Astrocyte of the cerebellum (primary cell): Measurements from ENCODE around the gene ASB8.
A peak's percentile ranks its signal among the peaks of the same experiment; 100 is the strongest.

Source experiments
- DNase-seq: peaks from one replicate; pipeline ENCODE4 v3.0.0-alpha.2; 2011; ENCODE audit warnings: low read depth
- H3K4me3 ChIP-seq: 2 replicates; pipeline ENCODE4 v1.5.1; 2011; ENCODE audit warnings: mild to moderate bottlenecking, low read depth, low read length, moderate library complexity
- in situ Hi-C: cut with HindIII; loops from 2 replicates; pipeline ENCODE4 v1.10.0; 2017; ENCODE audit warnings: low sequenced_read_pairs
- TF ChIP-seq, protein P1 (sequence below): IDR thresholded peaks from 2 replicates; pipeline ENCODE4 v1.5.1; 2012; ENCODE audit warnings: low read length, low read depth, moderate library complexity, mild to moderate bottlenecking; ENCODE audit errors: missing control alignments

Gene ASB8

DNA sequence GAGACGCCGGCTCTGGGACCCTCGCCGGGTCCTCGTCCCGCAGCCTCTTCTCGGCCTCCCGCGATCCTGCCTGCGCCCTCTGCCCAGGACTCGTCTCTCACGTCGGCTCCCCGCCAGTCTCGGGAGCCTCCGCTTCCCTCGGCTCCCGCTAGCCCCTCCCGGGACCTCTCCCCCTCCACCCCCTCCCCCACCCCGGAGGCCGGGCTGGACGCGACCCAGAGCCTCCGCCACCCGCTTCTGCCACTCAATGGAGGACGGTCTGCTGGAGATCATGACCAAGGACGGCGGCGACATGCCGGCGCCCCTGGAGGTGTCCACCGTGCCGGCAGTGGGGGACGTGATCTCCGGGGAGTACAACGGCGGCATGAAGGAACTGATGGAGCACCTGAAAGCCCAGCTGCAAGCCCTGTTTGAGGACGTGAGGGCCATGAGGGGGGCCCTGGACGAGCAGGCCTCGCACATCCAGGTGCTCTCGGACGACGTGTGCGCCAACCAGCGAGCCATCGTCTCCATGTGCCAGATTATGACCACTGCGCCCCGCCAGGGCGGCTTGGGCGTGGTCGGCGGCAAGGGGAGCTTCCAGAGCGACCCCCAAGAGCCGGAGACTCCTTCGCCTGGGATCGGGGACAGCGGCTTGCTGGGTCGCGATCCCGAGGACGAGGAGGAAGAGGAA lies 26.7 kb upstream of the ASB8 start:
- no peak for DNase-seq
- in situ Hi-C loops: no loop called here
- TF ChIP-seq, protein P1, sequence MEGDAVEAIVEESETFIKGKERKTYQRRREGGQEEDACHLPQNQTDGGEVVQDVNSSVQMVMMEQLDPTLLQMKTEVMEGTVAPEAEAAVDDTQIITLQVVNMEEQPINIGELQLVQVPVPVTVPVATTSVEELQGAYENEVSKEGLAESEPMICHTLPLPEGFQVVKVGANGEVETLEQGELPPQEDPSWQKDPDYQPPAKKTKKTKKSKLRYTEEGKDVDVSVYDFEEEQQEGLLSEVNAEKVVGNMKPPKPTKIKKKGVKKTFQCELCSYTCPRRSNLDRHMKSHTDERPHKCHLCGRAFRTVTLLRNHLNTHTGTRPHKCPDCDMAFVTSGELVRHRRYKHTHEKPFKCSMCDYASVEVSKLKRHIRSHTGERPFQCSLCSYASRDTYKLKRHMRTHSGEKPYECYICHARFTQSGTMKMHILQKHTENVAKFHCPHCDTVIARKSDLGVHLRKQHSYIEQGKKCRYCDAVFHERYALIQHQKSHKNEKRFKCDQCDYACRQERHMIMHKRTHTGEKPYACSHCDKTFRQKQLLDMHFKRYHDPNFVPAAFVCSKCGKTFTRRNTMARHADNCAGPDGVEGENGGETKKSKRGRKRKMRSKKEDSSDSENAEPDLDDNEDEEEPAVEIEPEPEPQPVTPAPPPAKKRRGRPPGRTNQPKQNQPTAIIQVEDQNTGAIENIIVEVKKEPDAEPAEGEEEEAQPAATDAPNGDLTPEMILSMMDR: no peak
- peak overlapping the region; percentile 69 for H3K4me3 ChIP-seq

DNA sequence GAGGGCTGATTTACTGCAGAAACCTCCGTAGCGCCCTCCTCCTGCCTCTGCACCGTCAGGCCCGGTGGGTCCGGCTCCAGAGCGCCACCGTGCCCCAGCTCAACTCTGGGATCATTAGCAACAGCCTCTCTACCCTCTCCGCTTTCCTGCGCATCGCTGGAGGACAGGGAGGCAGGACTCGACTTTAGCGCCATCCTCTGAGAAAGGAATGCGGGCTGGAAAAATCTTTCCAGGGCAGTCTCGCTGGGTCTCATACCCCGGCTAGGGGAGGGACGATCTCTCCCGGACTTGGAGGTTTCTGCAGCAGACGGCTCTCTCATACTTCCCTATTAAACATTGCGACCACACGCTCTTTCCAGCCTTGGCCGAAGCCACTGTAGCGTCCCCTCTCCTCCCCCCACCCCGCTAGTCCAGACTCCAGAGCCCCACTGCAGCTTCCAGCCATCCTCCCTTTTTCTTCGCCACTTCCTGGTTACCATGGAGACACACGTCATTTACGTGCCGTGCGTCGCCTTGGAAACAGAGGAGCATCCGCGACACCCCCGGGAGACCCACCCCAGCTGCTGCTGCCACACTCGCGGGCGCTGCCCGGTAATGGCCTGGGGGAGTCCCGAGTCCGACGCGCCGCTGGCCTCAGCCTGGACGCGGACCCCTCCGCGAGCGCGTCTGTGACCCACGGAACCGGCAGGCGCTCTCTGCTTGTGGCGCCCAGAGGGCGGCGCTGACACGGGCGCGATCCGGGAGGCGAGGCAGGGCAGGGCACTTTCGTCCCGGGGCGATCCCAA lies 26.0 kb upstream of the ASB8 start, which contains the start of gene CCDC184:
CCDC184 (plus strand) TSS at position 554 of the 785 bp plus-strand sequence. CDS start 479 bp downstream, outside the sequence.
- peak within 1 kb of the TSS; percentile 69 for H3K4me3 ChIP-seq
- TF ChIP-seq, protein P1: peak; percentile 42
- no peak for DNase-seq
- in situ Hi-C loops: no loop called here

DNA sequence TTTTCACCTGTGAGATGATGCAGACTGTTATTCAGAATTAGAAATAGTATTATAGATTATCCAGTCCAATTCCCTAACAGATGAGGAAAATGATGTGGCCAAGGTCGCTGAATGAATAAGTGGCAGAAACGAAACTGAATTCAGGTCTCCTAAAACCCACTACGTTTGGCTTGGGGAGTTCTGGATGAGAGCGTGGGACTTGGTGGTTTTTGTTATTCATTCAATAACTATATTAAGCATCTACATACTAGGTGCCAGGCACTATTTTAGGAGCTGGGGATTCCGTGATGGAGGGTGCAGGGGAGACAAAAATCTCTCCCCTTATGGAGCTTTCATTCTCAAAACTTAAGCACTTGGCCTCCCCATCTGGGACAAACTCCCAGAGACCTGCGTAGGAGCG lies 25.3 kb upstream of the ASB8 start:
- in situ Hi-C loops: no loop called here
- DNase-seq: no peak

DNA sequence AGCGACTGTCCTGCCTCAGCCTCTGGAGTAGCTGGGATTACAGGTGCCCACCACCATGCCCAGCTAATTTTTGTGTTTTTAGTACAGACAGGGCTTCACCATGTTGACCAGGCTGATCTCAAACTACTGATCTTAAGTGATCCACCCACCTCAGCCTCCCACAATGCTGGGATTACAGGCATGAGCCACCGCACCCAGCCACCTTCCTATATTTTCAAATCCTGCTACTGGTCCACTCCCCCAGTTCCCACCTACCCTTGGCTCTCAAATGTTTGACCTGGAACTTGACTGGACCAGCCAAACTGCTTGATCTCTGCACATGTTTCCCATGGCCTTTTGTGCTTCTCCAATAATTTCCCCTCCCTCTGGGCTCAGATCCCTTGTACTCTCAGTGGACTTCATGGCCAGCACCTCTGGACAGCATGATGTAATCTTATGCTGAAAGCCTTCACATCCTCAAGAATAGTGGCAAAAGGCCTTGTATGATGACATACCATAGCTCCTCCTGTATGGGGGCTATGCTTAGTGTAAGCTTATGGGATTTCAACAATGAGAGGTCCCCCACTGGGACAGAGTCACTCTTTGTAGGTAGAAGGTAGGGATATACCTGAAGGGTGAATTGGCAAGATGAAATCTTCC lies 23.7 kb upstream of the ASB8 start:
- no peak overlapping the region for H3K4me3 ChIP-seq
- in situ Hi-C loops: no loop called here
- TF ChIP-seq, protein P1: no peak
- no peak for DNase-seq

More for the DNA sequence above, 25.3 kb upstream of the ASB8 start:
- TF ChIP-seq, protein P1: no peak
- H3K4me3 ChIP-seq: peak overlapping the region; percentile 69

DNA sequence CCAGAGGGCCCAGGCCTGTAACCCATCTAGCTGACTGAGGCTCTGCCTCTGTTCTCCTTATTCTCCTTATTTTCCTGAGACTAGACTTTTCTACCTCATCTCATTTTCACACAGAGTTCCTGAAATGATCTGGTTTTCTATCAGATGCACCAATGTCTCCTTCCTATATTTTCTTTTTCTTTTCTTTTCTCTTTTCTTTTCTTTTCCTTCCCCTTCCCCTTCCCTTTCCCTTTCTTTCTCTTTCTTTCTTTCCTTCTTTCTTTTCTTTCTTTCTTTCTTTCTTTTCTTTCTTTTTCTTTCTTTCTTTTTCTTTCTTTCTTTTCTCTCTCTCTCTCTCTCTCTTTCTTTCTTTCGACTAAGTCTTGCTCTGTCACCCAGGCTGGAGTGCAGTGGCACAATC lies 23.1 kb upstream of the ASB8 start:
- in situ Hi-C loops: no loop called here
- no peak overlapping the region for H3K4me3 ChIP-seq
- no peak for DNase-seq
- TF ChIP-seq, protein P1: no peak

DNA sequence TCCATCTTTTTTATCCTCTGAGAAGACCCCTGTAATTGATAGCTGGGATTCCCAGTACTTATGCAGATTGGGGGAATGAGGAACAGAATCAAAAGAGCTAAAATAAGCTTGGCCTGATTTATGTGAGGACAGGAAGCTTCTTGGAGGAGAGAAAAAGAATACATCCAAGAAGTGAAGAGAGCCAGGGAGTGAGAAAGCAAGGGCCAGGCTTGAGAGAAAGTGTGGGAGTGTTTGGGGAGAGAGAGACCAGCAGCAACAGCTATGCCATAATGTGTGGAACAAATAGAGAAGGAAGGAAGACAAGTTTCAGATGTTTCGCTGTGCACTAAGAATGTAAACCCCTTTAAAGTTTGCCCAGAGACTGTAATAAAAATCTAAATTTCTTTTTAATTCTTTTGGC lies 22.2 kb upstream of the ASB8 start:
- no peak for DNase-seq
- TF ChIP-seq, protein P1: no peak
- in situ Hi-C loops: loop anchor here (5.0 kb wide), 1 partner anchor 97 kb away; no protein-coding TSS in a partner anchor
- H3K4me3 ChIP-seq: no peak overlapping the region
